Measurements from ENCODE around the gene VPS51.

VPS51 gene

DNA sequence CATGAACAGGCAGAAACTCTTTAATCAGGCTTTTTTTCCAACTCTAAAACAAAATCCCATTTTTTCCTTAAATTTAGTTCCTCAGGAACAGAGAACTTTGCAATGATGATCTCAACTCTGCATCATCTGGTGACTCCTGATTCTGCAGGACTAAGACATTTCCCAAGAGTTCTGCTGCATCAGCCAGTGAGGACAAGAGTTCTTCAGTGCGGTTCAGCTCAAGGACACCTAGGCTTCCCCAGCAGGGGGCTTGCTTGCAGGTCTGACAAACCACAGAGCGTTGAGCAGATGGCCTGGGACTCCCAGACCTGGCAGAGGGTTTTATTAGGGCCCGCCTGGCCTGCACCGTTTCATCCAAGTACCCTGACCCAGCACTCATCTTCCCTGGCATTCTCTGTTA, 18.6 kb upstream of the VPS51 start:
- DNase-seq: peak; percentile 43

DNA sequence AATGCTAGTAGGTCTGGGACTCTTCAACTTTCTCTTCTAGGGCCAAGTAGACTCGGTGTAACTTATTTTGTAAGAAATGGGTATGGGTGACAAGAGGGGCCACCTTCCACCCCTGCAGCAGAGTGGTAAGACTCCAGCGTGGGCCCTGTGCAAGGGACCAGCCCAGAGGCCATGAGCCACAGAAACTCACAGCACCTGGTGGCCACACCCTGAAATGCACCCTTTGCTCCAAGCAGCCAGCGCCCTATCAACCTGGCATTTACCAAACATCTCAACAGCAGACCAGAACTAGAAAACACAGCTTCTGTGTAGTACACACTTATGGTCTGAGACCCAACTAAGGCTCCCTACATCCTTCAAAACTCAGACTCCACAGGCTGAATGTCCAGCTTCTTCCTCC, 17.9 kb upstream of the VPS51 start:
- DNase-seq: no peak

DNA sequence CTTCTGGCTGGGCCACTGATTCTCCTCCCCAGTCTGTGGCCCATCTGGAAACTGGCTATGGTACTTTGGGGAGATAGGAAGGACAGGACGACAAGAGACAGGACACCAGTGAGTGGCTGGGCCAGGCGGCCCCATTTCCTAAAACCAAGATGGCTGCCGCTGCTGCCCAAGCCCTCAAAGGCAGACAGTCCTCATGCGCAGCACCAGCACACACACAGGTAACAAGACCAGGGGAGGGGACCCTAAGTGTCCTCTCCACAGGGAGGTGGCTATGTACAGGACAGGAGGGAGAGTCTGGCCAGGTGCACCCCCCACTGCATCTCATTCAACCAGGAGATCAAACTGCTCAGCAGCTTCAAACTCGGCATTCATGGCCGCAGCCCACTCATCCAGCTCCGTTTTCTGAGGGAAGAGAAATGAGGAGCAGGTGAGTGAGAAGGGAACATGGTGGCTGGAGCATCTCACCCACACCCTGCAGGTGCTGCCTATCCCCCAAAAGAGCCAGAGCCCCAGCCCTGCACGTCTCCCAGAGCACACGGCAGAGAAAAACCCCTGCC, 17.1 kb upstream of the VPS51 start:
- DNase-seq: no peak

DNA sequence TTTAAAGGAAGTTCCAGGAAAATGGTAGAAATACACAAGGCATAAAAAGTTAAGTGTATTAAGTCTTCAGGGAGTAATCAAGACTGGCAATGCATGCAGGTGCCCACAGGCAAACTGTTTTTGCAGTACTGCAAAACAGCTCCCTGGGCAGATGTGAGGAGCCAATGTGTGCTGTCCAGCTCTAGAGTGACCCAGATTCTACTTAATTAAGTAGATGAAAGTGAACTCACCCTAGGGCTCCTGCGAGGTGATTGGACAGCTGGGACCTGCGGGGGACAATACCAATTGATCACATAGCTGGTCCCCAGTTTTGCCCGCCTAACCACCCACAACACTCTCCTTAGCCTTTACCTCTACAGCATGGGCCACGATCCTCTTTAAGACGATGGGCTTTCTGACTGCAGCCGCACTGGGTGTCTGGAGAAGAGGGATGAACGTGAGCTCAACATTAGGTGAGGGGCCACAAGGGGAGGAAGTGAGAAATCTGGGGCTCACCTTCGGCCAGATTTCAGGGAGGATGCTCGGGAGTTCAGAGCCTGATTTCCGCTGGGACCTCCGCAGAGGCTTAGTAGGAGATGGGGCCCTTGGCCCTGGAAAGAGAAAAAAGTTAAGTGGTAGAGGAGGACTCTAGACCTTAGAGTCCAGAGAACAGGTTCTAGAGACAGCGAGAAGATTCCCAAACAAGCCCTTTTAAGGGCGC, 12.7 kb upstream of the VPS51 start:
- DNase-seq: no peak

DNA sequence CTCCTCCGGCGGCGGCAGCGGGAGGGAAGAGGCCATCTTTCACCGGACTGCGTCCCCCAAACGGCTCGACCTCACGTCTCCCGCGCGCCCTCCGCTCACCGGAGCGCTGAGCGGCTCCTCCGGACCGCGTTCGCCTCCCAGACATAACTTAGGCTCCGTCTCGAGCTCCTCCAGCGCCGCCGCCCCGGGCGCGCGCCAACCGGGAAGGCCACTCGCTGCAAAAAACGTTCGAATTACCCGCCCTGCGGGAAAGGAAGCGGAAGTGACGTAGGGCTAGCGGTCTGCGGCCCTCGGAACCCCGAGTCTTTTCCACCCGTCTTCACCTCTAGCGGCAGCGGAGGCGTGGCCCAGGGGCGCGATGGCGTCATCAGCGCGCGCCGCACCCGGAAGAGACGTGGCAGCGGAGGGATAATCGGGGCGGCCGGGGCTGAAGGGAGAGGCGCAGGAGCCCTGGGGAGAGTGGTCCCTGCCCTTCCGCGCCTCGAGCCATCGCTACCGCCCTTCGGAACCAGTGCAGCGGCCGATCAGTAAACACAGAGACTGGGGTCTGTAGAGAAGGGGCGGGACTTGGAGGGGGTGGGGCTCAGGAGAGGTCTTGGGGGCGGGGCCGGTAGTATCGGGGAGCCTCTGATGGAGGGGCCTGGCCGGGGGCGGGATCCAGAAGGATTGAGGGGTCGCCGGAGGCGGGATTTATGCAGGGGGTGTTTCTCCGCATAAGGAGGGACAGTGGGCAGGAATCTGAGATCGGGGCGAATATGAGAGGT, 12.0 kb upstream of the VPS51 start, which contains the start of the genes CDCA5 and ZFPL1:
CDCA5 (minus strand) TSS at position 207 of the 764 bp plus-strand sequence; CDS start at position 145, 62 bp downstream.
ZFPL1 (plus strand) TSS at position 389 of the 764 bp plus-strand sequence. CDS start 477 bp downstream, outside the sequence.
- DNase-seq: peak; percentile 73

DNA sequence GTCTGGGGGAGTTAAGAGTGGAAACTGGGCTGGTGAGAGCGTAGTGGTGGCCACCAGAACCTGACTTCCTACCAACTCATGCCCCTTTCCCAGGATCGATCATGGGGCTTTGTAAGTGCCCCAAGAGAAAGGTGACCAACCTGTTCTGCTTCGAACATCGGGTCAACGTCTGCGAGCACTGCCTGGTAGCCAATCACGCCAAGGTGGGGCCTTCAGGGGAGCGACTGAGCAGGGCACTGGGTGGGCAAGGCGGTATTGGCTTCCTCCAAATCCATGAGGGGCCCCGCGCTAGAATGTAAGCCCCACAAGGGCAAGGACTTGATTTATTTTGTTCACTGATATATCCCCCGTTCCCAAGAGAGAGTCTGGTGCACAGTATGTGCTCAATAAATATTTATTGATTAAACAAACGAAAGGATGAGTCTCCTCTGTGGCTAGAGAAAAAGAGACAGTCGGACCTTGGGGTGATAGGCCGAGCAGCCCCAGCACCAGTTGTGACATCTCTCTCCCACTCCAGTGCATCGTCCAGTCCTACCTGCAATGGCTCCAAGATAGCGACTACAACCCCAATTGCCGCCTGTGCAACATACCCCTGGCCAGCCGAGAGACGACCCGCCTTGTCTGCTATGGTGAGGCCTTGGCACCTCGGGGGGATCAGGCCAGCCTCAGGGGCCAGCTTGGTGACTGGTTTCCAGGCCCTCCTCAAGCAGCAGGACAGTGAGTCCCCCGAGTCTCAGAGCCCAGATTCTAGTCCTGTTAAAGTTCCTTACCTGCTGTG, 11.2 kb upstream of the VPS51 start:
- no peak for DNase-seq

DNA sequence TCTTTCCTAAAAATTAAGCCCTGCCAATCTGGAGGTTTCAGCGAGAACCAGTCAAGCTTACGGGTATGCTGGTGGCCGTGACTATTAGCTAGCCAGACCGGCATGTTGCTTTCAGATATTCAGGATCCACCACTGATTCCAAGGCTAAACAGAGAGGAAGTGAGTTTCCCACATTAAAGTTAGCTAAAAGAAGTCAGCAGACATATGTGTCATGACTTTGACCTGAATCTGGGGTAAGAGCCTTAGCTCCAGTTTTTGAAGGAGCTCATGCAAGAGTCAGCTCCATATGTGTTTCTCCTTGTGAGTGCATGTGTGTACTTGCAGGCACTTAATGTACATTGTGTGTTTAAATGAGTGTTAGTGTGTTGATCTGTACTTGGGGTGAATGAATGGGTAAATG, 10.6 kb upstream of the VPS51 start:
- no peak for DNase-seq

DNA sequence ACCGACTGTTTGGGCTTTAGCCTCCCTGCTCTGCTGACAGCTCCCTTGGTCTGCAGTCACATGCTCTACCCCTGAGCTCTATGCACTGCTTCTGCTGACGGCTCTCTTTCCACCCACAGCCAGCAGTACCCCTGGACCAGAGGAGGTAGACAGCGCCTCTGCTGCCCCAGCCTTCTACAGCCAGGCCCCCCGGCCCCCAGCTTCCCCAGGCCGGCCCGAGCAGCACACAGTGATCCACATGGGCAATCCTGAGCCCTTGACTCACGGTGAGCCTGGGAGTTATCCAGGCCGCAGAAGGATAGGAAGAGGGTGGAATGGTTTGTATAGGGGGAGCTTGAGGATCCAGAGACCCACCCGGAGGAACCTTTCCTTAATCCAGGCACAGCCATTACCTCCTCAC, 9.2 kb upstream of the VPS51 start:
- DNase-seq: no peak

DNA sequence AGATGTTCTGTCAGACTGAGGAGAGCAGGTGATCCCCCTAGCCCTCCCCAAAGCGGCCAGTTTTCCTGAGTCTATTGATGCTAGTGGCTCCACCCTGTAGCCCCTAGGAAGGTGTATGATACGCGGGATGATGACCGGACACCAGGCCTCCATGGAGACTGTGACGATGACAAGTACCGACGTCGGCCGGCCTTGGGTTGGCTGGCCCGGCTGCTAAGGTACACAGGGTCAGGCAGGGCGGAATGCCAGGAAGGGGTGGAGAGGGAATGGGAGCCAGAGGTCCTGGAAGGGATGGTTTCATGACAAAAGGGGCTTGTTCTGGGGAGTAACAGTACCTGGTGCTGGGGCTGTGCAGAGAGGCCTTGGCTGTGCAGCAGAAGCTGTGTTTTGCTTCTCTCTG, 8.8 kb upstream of the VPS51 start:
- no peak for DNase-seq

DNA sequence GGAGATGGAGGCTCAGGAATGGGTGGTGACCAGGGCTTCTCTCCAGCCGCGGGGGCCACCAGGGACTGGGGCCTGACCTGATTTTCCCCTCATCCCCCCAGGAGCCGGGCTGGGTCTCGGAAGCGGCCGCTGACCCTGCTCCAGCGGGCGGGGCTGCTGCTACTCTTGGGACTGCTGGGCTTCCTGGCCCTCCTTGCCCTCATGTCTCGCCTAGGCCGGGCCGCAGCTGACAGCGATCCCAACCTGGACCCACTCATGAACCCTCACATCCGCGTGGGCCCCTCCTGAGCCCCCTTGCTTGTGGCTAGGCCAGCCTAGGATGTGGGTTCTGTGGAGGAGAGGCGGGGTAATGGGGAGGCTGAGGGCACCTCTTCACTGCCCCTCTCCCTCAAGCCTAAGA, 8.2 kb upstream of the VPS51 start:
- DNase-seq: no peak

DNA sequence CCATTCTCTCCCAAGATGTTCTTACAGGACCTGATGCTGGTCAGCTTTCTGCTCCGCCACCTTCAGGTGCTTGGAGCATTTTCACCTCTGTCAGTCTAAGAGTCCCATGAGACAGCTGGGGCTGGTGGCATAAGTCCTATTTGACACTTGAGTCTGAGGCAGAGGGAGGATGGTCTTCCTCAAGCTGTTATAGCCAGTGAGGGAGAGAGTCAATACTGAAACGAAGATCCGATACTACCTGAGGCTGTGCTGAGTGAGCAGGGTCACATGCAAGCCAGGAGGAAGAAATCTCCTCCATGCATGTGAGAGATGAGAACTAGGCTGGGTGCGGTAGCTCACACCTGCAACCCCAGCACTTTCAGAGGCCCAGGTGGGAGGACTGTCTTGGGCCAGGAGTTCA, 6.4 kb upstream of the VPS51 start:
- DNase-seq: no peak

DNA sequence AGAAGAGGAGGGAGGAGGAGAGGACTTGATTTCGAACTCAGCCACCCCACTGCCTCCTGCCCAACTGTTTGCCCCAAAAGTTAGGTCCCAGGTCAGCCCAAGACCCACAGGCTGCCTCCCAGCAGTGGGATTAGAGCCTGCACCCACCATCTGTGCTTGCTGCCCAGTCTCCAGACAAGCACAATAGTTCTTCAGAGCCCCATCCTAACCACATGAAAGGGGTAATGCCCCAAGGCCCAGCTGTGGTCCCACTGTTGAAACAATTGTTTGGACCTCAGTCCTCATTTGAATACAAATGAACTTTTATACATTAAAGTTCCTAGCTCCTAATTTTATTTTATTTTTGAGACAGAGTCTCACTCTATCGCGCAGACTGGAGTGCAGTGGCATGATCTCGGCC, 5.4 kb upstream of the VPS51 start:
- no peak for DNase-seq

DNA sequence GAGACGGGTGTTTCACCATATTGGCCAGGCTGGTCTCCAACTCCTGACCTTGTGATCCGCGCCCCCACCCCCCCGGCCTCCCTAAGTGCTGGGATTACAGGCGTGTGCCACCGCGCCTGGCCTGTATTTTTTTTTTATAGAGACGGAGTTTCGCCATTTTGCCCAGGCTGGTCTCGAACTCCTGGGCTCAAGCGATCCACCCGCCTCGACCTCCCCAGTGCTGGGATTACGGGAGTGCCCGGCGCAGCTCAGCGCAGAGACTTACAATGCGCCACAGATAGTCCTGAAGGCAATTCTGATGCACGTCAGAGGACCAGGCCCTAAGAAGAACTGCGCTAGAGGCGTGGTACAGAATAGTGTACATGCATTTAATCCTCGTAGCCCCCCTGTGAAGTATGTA, 587 bp upstream of the VPS51 start:
- no peak for DNase-seq

DNA sequence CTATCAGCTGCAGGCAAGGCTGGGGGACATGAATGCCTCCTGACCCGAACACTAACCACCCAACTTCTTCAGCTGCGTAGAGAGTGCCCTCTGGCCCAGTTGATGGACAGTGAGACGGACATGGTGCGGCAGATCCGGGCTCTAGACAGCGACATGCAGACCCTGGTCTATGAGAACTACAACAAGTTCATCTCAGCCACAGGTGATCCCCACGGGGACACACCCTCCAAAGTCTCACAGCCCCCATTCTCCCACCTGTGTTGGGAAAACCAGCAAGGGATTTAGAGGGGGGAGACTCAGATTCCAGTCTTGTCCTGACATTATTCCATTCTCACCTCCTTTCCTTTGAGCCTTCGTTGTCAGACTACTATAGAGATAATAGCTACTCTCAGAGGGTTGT, 912 bp downstream of the VPS51 start:
- no peak for DNase-seq

DNA sequence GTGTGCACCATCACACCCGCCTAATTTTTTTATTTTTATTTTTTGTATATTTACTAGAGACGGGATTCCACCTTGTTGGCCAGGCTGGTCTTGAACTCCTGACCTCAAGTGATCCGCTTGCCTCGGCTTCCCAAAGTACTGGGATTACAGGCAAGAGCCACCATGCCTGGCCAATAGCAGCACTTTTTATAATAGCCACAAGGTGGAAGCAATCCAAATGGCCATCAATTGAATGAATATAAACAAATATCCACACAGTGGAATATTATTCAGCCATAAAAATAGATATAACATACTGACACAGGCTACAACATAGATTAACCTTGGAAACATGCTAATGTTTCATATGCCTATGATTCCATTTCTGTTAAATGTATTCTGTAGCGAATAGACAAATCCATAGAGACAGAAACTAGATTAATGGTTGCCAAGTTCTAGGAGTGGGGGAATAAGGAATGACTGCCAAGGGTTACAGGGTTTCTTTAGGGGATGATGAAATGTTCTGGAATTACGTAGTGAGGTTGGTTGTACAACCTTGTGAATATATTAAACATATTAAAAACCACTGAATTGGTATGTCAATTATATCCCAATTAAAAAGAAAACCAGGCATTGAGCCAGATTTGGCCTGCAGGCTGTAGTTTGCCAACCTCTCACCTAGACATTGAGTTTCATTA, 4.8 kb downstream of the VPS51 start:
- DNase-seq: no peak

DNA sequence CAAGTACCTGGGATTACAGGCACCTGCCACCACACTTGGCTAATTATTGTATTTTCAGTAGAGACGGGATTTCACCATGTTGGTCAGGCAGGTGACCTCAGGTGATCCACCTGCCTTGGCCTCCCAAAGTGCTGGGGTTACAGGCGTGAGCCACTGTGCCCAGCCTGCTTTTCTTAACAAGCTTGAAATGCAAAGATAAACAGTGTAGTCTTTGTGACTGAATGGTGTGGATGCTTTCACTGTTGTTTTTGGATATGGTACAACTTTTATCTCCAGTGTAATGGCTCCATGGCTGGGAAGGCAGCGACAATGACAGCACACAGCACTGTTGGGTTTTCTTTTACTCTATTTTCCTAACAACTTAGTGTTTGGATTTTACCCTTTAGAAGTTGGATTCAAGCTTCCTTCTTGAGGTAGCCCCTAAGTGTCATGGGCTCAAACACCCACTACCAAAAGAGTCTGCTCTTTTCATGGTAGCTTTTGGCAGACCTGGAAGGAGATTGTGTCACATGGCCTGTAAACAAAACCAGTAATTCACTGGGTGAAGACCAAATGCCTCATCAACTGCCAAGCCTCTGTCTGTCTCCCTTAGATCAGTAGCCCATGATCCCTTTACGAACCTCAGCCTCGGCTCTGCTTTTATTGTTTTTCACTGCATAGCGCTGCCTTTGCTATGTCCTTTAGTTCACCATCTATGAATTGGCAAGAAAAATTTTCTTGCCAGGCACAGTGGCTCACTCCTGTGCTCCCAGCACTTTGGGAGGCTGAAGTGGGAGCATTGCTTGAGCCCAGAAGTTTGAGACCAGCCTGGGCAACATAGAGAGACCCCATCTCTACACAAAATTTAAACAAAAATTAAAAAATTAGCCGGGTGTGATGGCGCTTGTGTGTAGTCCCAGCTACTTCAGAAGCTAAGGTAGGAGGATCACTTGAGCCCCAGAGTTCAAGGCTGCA, 6.4 kb downstream of the VPS51 start:
- no peak for DNase-seq

DNA sequence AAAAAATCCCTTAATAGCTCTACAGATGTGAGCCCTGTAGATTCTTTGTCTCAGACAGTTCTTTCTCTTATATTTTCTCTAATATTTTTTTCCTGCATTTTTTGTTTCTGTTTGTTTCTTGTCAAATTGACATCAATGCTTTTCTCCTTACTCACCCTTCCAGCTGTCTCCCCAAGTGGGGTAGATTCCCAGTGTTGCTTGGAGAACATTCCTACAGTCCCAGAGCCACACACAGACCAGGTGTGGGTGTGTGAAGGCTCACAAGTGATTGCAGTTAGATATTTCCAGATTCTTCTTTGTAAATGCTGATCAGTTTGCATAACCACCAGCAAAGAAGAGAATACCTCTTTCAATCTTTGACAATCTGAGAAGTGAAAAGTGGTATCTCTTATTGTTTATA, 7.5 kb downstream of the VPS51 start:
- DNase-seq: no peak

DNA sequence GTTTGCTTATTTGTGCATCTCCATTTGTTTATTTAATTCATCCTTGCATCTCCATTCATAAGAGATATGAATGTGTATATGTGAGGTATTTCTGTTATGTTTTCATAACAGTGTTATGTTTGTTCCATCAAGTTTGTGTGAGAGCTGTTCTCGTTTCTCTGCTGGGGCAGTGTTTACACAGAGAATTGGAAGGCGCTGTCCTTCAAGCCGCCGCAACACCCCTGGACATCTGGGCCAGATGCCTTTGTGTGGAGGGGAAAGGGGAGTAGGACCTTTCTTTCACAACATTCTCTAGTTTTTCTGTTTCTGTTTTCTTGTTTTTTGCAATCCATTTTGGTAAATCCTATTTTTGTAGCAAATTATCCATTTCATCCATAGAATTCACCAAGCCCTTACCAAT, 8.6 kb downstream of the VPS51 start:
- no peak for DNase-seq

DNA sequence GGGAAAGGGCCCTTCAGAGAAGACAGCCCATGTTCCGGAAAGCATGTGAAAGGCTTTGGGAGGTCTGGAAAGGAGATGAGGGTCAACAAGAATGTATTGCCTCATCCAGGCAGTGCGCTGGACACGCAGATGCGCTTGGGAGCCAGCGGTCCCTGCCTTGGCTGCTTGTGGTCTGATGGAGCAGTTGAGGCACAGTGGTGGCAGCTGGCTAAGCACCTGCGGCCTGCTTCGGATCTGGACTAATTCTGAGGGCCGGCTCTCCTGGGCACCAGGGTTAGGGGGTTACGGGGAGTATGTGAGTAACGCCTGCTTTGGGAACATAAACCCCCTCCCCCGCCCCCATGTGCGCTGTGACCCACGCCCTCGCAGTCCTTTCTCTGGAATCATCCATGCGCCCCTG, 11.1 kb downstream of the VPS51 start:
- DNase-seq: no peak

DNA sequence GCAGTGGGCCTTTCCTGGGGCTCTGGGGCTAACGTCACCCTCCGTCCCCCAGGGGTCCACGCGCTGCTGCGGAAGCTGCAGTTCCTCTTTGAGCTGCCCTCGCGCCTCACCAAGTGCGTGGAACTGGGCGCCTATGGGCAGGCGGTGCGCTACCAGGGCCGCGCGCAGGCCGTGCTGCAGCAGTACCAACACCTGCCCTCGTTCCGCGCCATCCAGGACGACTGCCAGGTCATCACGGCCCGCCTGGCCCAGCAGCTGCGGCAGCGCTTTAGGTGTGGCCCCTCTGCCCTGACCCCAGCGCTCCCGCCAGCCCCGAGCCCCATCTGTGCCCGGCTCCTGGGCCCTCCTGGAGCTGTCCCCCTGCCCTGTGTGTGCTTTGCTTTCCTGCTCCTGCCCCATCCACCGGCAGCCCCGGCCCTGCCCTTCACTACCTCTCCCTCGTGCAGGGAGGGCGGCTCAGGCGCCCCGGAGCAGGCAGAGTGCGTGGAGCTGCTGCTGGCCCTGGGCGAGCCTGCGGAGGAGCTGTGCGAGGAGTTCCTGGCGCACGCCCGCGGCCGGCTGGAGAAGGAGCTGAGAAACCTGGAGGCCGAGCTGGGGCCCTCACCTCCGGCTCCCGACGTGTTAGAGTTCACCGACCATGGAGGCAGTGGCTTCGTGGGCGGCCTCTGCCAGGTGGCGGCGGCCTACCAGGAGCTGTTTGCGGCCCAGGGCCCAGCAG, 11.9 kb downstream of the VPS51 start:
- DNase-seq: no peak

Data from DMS 273 treated with DMSO at 0.1 percent for 48 hours (cell line).